ENCODE data around the gene LARP1.

- TF ChIP-seq JUND (IDR thresholded peaks at IDR 0.05; ENCODE audit: borderline replicate concordance, low read depth, low read length) (peak; percentile 54; the same call in 1 of the 2 replicates), JUND (tag; IDR thresholded peaks at IDR 0.05; ENCODE audit: borderline replicate concordance, low read depth, low read length) (peak; percentile 24; the same call in 1 of the 3 replicates), ZNF263 (CRISPR knock-in tag; IDR thresholded peaks at IDR 0.05; ENCODE audit: borderline replicate concordance) (no peak), E2F5 (CRISPR knock-in tag; IDR thresholded peaks at IDR 0.05) (no peak), POLR2AphosphoS5 (IDR thresholded peaks at IDR 0.05; ENCODE audit: control insufficient read depth, insufficient read depth, low read depth, low read length) (peak; percentile 49; the same call in 1 of the 2 replicates), PKNOX1 (IDR thresholded peaks at IDR 0.05) (peak; percentile 87), NRF1 (conservative IDR thresholded peaks at IDR 0.05 in 1 of 2, IDR thresholded peaks at IDR 0.05 in 1 of 2) (no peak), TRIM24 (IDR thresholded peaks at IDR 0.05) (0 out of 4 replicates have a peak, but pooled peaks of 1 of the 2 experiments have one; percentile 27), ZBTB2 (IDR thresholded peaks at IDR 0.05) (no peak), ZNF57 (CRISPR knock-in tag; IDR thresholded peaks at IDR 0.05) (no peak), ARID3A (IDR thresholded peaks at IDR 0.05; ENCODE audit: borderline replicate concordance, low read depth, low read length) (no peak), REST (IDR thresholded peaks at IDR 0.05; ENCODE audit: borderline replicate concordance) (no peak), REST (CRISPR knock-in tag; IDR thresholded peaks at IDR 0.05; ENCODE audit: low read depth) (no peak)
These were observed 21.0 kb downstream of the LARP1 start for GRCh38 chr5:154776167-154776566.
